Prostate gland (tissue), 2 donors: ENCODE measurements around the gene CNBD2.
"Not testable (repeated sequence)": the region's sequence is repeated elsewhere in the genome, so short reads cannot be mapped to it uniquely, and the experiment has no call there.

ENCODE experiments used
- POLR2AphosphoS5 ChIP-seq: sonication (generic); formaldehyde crosslinking; IDR thresholded peaks from one replicate; pipeline ENCODE4 v1.6.1; 2017; ENCODE audit warnings: antibody characterized with exemption
- TF ChIP-seq, protein P1 (sequence below), 4 experiments: fragments of 200-600 bp in 2 of 4; fragments of 450-650 bp in 2 of 4; sonication (generic) in 2 of 4; IDR thresholded peaks; 1 replicate in 3 of 4; 2 replicates in 1 of 4; pipeline ENCODE4 v1.5.1; 2016 to 2019; ENCODE audit warnings: antibody characterized with exemption in 4 of 4, mild to moderate bottlenecking in 2 of 4, moderate library complexity in 2 of 4

DNA sequence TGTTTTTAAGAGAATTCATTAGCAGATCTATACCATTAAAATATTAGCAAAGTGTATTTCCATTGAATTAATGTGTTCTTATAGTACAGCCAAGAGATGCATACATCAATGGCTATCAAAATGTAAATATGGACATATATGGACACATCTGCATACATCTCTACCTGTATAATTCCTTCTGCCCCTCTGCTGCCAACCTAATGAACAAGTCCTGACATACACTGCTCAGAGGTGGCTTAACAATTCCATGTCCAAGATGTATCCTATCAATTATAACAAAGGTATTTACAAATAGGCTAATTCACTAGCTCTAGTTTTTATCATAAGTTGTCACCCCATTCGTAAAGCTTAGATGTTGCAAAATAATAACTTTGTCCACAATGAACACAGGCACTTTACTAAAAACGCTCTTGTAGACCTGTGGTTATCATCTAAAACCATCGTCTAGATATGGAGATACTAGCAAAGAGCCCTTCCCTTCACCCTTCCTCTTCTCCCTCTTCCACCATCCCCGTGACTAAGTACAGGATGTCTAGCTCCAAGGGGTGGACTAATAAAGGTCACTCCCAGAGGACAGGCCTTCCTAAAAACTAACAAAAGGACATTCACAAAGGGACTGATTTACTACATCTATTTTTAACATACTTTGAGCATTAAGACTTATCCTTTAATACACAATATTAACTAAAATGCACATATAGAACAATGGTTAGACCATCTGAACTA, 77.8 kb downstream of the CNBD2 start:
- TF ChIP-seq, protein P1, sequence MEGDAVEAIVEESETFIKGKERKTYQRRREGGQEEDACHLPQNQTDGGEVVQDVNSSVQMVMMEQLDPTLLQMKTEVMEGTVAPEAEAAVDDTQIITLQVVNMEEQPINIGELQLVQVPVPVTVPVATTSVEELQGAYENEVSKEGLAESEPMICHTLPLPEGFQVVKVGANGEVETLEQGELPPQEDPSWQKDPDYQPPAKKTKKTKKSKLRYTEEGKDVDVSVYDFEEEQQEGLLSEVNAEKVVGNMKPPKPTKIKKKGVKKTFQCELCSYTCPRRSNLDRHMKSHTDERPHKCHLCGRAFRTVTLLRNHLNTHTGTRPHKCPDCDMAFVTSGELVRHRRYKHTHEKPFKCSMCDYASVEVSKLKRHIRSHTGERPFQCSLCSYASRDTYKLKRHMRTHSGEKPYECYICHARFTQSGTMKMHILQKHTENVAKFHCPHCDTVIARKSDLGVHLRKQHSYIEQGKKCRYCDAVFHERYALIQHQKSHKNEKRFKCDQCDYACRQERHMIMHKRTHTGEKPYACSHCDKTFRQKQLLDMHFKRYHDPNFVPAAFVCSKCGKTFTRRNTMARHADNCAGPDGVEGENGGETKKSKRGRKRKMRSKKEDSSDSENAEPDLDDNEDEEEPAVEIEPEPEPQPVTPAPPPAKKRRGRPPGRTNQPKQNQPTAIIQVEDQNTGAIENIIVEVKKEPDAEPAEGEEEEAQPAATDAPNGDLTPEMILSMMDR (IDR thresholded peaks at IDR 0.05): not testable (repeated sequence)
- TF ChIP-seq POLR2AphosphoS5: not testable (repeated sequence)
